Measurements from ENCODE around the gene CBX7. TPM values are rescaled to one million over a fixed set of nuclear protein-coding genes. Genes with fewer than 3 reads are reported as not detected.

Gene CBX7
- total RNA-seq, 4 donors from 2014 or later, result 16.0 to 128 (median 102) TPM

DNA sequence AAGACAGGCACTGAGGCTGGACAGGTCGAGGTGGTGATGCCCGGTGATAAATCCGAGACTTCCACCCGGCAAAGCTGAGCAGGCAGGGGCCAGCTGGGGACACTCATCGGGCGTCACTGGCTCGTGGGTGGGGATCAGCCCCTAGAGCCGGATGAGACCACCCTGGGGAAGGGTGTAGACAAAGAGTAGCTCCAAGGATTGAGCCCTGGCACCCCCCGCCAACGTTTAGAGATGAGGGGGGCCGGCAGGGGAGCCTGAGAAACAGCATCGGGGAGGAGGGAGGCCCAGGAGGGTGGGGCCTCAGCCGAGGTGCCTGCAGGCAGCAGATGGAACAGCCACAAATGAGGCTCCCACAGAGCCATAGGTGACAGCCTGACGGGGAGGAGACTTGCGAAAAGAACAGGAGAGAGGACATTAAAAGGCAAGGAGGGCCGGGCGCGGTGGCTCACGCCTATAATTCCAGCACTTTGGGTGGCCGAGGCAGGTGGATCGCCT is 27.4 kb upstream of the CBX7 start:
- Histone ChIP-seq H3K4me3 (no peak overlapping the region), H3K4me1 (peaks cover 0 to 25% of the 10 kb centered on the region in 2 donors), H3K27ac (peak overlapping the region; percentile 60 to 88), H3K9me3 (no peaks in the 10 kb centered on the region), H3K36me3 (no peaks in the 10 kb centered on the region), H3K27me3 (no peaks in the 10 kb centered on the region)
- no peak for DNase-seq
- intact Hi-C loops (cut with DNase I; ENCODE audit: low total_unique reads), result loop anchor here (10.0 kb wide), 1 partner anchor 335 kb away; no protein-coding TSS in a partner anchor
- TF ChIP-seq POLR2A (IDR thresholded peaks at IDR 0.05) (no peak), CTCF (IDR thresholded peaks at IDR 0.05) (no peak)

GRCh38 chr22:39179401-39179827 is 26.9 kb upstream of the CBX7 start:
- no peak for DNase-seq
- Histone ChIP-seq H3K9me3 (no peaks in the 10 kb centered on the region), H3K36me3 (no peaks in the 10 kb centered on the region), H3K27me3 (no peaks in the 10 kb centered on the region), H3K27ac (peak overlapping the region; percentile 60 to 88), H3K4me3 (no peak overlapping the region), H3K4me1 (peaks cover 0 to 30% of the 10 kb centered on the region in 2 donors)
- intact Hi-C loops (cut with DNase I; ENCODE audit: low total_unique reads), result loop anchor here (10.0 kb wide), 1 partner anchor 335 kb away; no protein-coding TSS in a partner anchor
- TF ChIP-seq CTCF (IDR thresholded peaks at IDR 0.05), result no peak
- TF ChIP-seq POLR2A (IDR thresholded peaks at IDR 0.05), result no peak

DNA sequence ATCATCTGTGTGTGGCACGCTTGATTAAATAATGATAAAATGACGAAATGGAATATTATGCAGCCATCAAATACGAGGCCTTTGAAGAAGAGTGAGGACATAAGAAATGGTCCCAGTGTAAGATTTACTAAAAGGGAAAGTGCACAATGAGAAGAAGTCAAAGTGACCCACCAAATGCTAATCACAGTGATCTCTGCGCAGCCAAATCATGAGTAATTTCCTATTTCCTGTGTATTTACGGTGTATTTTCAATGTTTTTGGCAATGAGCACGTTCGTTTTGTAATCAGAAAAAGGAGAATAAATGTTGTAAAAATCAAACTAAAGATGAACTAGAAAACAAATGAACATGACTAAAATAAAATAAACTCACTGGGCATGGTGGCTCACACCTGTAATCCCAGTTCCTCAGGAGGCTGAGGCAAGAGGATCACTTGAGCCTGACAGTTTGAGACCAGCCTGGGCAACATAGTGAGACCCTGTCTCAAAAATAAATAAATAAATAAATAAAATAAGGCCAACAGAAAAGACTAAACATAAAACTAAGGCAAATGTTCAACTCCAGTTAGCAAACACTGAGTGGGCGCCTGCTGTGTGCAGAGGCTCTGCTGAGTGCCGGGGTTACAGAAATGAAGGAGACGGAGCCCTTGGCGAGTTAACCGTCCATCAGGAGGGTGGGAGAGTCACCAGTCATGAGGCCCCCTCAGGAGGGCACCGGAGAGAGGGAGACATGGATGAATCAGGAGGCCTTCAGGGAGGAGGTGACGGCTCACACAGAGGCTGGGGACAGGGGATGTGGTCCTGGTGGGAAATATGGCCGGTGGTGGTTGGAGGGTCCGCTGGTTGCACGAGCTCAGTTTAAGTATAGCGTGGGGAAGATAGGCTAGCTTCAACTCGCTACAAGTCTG is 26.0 kb upstream of the CBX7 start:
- H3K27me3 ChIP-seq, result no peaks in the 10 kb centered on the region
- H3K9me3 ChIP-seq, result no peaks in the 10 kb centered on the region
- DNase-seq, result no peak
- H3K36me3 ChIP-seq, result no peaks in the 10 kb centered on the region
- peak overlapping the region; percentile 81 to 88 for H3K27ac ChIP-seq
- H3K4me3 ChIP-seq, result no peak overlapping the region
- intact Hi-C loops (cut with DNase I; ENCODE audit: low total_unique reads), result loop anchor here (10.0 kb wide), 1 partner anchor 336 kb away; no protein-coding TSS in a partner anchor
- TF ChIP-seq POLR2A (IDR thresholded peaks at IDR 0.05) (no peak), CTCF (IDR thresholded peaks at IDR 0.05) (no peak)
- peaks cover 0 to 38% of the 10 kb centered on the region in 2 donors for H3K4me1 ChIP-seq

GRCh38 chr22:39177791-39178190 is 25.3 kb upstream of the CBX7 start:
- Histone ChIP-seq H3K27ac (peak overlapping the region; percentile 81 to 88), H3K4me1 (peaks cover 0 to 44% of the 10 kb centered on the region in 2 donors), H3K36me3 (no peaks in the 10 kb centered on the region), H3K4me3 (no peak overlapping the region), H3K27me3 (no peaks in the 10 kb centered on the region), H3K9me3 (no peaks in the 10 kb centered on the region)
- no peak for TF ChIP-seq CTCF (IDR thresholded peaks at IDR 0.05)
- no peak for TF ChIP-seq POLR2A (IDR thresholded peaks at IDR 0.05)
- DNase-seq, result peak in 1 of 2 donors; percentile 26
- intact Hi-C loops (cut with DNase I; ENCODE audit: low total_unique reads), result loop anchor here (10.0 kb wide), 1 partner anchor 337 kb away; no protein-coding TSS in a partner anchor

DNA sequence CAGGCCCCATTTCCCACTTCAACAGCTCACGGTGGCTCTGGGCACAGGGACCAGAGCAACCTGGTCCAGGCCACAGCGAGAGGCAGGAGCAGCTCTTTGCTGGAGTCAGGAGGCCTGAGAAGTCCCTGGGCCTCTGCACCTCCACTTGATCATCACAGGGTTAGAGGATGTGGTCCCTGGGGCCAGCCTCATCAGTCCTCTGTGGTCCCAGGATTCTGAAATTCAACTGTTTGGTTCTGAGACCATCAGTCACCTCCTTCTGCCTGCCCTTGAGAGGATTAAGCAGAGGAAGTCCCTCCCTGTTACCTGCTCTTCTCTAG is 24.9 kb upstream of the CBX7 start:
- H3K27ac ChIP-seq, result peak overlapping the region; percentile 81 to 88

More for the DNA sequence above, 24.9 kb upstream of the CBX7 start:
- intact Hi-C loops (cut with DNase I; ENCODE audit: low total_unique reads), result loop anchor here (10.0 kb wide), 1 partner anchor 337 kb away; no protein-coding TSS in a partner anchor
- H3K27me3 ChIP-seq, result no peaks in the 10 kb centered on the region
- no peaks in the 10 kb centered on the region for H3K36me3 ChIP-seq
- DNase-seq, result no peak
- peaks cover 0 to 44% of the 10 kb centered on the region in 2 donors for H3K4me1 ChIP-seq
- no peaks in the 10 kb centered on the region for H3K9me3 ChIP-seq
- H3K4me3 ChIP-seq, result no peak overlapping the region
- TF ChIP-seq POLR2A (IDR thresholded peaks at IDR 0.05), result no peak
- TF ChIP-seq CTCF (IDR thresholded peaks at IDR 0.05), result no peak
